ENCODE measurements around the gene WWOX. TPM values are rescaled to one million over a fixed set of nuclear protein-coding genes. Genes with fewer than 3 reads are reported as not detected.

Gene WWOX
- polyA plus RNA-seq, 1 donor from 2014 or later: 25.6 TPM

DNA sequence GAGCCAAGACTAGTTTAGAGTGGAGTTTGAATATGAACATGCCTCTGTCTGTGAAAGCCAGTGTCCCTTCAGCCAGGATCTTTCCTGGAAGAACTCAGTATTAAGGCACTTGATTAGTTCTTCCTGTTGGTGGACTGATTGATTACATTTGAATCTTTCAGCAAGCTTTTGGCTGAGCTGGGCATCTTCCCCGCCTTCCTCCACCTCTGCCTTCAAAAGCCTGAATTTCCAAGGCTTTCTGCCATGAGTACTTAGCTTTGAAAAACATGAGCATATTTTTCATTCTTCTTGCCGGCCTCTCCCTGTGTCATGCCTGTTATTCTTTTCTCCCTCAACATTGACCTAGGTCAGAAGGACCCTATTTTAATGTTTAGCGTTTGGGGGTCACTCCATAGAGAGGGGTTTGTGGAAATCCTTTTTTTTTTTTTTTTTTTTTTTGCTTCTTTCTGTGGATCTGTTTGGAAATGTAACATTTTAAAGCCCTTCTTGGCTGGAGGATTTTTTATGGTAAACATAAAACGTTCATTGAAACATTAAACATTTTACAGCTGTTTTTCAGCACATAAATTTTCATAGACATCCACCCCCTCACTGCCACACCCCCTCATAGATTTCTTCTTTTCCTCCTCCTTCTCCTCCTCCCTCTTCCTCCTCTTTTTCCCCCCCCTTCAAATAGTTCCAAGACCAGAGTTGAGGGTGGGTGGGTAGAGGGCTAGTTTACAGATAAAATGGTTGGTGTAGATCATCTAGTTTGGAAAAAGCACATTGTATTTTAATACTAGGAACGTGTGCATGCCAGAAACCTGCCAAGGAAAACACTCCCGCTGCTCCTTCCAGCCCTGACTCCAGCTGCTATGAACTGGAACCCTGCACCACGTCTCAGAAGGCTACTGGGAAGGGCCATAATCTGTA is 645.9 kb downstream of the WWOX start:
- Histone ChIP-seq H3K4me3 (ENCODE audit: low read length) (no peak overlapping the region), H3K36me3 (ENCODE audit: insufficient read depth, low read length) (no peaks in the 10 kb centered on the region), H3K27me3 (ENCODE audit: insufficient read depth, low read depth, low read length) (no peaks in the 10 kb centered on the region), H3K79me2 (replicated peaks; ENCODE audit: insufficient read depth, low read length) (no peaks in the 10 kb centered on the region), H3K9me2 (ENCODE audit: insufficient read depth, low read length) (no peaks in the 10 kb centered on the region), H3K9me3 (ENCODE audit: low read length) (no peaks in the 10 kb centered on the region), H3F3A (ENCODE audit: insufficient read depth, low read length, poor library complexity, severe bottlenecking) (no peaks in the 10 kb centered on the region), H4K20me1 (ENCODE audit: insufficient read depth) (no peaks in the 10 kb centered on the region), H3K27ac (ENCODE audit: low read length) (no peak overlapping the region), H2AFZ (ENCODE audit: low read depth, low read length) (no peak overlapping the region), H3K4me2 (ENCODE audit: low read length) (no peak overlapping the region), H3K9ac (ENCODE audit: low read length) (no peak overlapping the region)
- TF ChIP-seq RAD21 (conservative IDR thresholded peaks at IDR 0.05): no peak
- TF ChIP-seq SMC3 (conservative IDR thresholded peaks at IDR 0.05; ENCODE audit: poor library complexity): no peak
- TF ChIP-seq TAF1 (IDR thresholded peaks at IDR 0.05; ENCODE audit: low read depth): no peak
- TF ChIP-seq MXI1 (conservative IDR thresholded peaks at IDR 0.05; ENCODE audit: poor library complexity, severe bottlenecking): no peak
- TF ChIP-seq EP300 (conservative IDR thresholded peaks at IDR 0.05; ENCODE audit: poor library complexity, severe bottlenecking): no peak
- TF ChIP-seq POLR2AphosphoS5 (IDR thresholded peaks at IDR 0.05): no peak
- TF ChIP-seq CTCF (IDR thresholded peaks at IDR 0.05; ENCODE audit: poor library complexity, severe bottlenecking): no peak
- TF ChIP-seq EZH2 (IDR thresholded peaks at IDR 0.05; ENCODE audit: borderline replicate concordance, insufficient read depth, low read length, poor library complexity, severe bottlenecking): no peak
- TF ChIP-seq, protein P1, sequence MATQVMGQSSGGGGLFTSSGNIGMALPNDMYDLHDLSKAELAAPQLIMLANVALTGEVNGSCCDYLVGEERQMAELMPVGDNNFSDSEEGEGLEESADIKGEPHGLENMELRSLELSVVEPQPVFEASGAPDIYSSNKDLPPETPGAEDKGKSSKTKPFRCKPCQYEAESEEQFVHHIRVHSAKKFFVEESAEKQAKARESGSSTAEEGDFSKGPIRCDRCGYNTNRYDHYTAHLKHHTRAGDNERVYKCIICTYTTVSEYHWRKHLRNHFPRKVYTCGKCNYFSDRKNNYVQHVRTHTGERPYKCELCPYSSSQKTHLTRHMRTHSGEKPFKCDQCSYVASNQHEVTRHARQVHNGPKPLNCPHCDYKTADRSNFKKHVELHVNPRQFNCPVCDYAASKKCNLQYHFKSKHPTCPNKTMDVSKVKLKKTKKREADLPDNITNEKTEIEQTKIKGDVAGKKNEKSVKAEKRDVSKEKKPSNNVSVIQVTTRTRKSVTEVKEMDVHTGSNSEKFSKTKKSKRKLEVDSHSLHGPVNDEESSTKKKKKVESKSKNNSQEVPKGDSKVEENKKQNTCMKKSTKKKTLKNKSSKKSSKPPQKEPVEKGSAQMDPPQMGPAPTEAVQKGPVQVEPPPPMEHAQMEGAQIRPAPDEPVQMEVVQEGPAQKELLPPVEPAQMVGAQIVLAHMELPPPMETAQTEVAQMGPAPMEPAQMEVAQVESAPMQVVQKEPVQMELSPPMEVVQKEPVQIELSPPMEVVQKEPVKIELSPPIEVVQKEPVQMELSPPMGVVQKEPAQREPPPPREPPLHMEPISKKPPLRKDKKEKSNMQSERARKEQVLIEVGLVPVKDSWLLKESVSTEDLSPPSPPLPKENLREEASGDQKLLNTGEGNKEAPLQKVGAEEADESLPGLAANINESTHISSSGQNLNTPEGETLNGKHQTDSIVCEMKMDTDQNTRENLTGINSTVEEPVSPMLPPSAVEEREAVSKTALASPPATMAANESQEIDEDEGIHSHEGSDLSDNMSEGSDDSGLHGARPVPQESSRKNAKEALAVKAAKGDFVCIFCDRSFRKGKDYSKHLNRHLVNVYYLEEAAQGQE (IDR thresholded peaks at IDR 0.05; ENCODE audit: borderline replicate concordance): no peak

GRCh38 chr16:78746718-78747117 is 647.3 kb downstream of the WWOX start:
- H3K4me3 ChIP-seq (ENCODE audit: low read length): no peak overlapping the region
- H2AFZ ChIP-seq (ENCODE audit: low read depth, low read length): no peak overlapping the region
- no peaks in the 10 kb centered on the region for H3K36me3 ChIP-seq (ENCODE audit: insufficient read depth, low read length)
- no peak overlapping the region for H3K9ac ChIP-seq (ENCODE audit: low read length)
- no peak overlapping the region for H3K27ac ChIP-seq (ENCODE audit: low read length)
- no peaks in the 10 kb centered on the region for H3F3A ChIP-seq (ENCODE audit: insufficient read depth, low read length, poor library complexity, severe bottlenecking)
- no peaks in the 10 kb centered on the region for H3K79me2 ChIP-seq (replicated peaks; ENCODE audit: insufficient read depth, low read length)
- no peaks in the 10 kb centered on the region for H3K27me3 ChIP-seq (ENCODE audit: insufficient read depth, low read depth, low read length)
- H3K4me2 ChIP-seq (ENCODE audit: low read length): no peak overlapping the region
- H3K9me2 ChIP-seq (ENCODE audit: insufficient read depth, low read length): no peaks in the 10 kb centered on the region
- H4K20me1 ChIP-seq (ENCODE audit: insufficient read depth): no peaks in the 10 kb centered on the region
- TF ChIP-seq POLR2AphosphoS5 (IDR thresholded peaks at IDR 0.05): no peak
- H3K9me3 ChIP-seq (ENCODE audit: low read length): no peaks in the 10 kb centered on the region

All from neural cell (in vitro differentiated cells).